Peyer's patch (tissue), 4 donors: ENCODE results near the gene ADM5. TPM values are rescaled to one million over a fixed set of nuclear protein-coding genes. Genes with fewer than 3 reads are reported as not detected.

Source experiments
- DNase-seq, 3 donors: peaks; one replicate each; pipeline ENCODE4 v3.0.0-alpha.2; 2017 to 2019
- H3K27ac ChIP-seq, 4 donors: fragments of 200-600 bp; sonication (generic); one replicate each; pipeline ENCODE4 v1.5.1; 2016 to 2019
- H3K27me3 ChIP-seq, 2 donors: fragments of 200-600 bp; sonication (generic); one replicate each; pipeline ENCODE4 v1.5.1; 2019
- H3K36me3 ChIP-seq, 3 donors: fragments of 200-600 bp; sonication (generic); one replicate each; pipeline ENCODE4 v1.5.1; 2016 to 2019
- H3K4me1 ChIP-seq, 4 donors: fragments of 200-600 bp; sonication (generic); one replicate each; pipeline ENCODE4 v1.5.1; 2016 to 2019
- H3K4me3 ChIP-seq, 4 donors: fragments of 200-600 bp; sonication (generic); 1 replicate in 3 of 4; 2 replicates in 1 of 4; pipeline ENCODE4 v1.5.1; 2016 to 2019; ENCODE audit warnings: mild to moderate bottlenecking in 1 of 4
- H3K9me3 ChIP-seq, 4 donors: fragments of 200-600 bp; sonication (generic); one replicate each; pipeline ENCODE4 v1.5.1; 2016 to 2019; ENCODE audit warnings: mild to moderate bottlenecking in 1 of 4
- CTCF ChIP-seq, 6 experiments: fragments of 450-650 bp in 4 of 6; fragments of 200-600 bp in 2 of 6; sonication (generic) in 1 of 6; IDR thresholded peaks; one replicate each; pipeline ENCODE4 v1.5.1; 2017 to 2019; ENCODE audit warnings: antibody characterized with exemption in 6 of 6, mild to moderate bottlenecking in 3 of 6, moderate library complexity in 1 of 6
- POLR2A ChIP-seq, 2 donors: fragments of 450-650 bp; IDR thresholded peaks; one replicate each; pipeline ENCODE4 v1.5.1; 2017; ENCODE audit warnings: antibody characterized with exemption in 2 of 2, mild to moderate bottlenecking in 2 of 2, moderate library complexity in 2 of 2
- total RNA-seq, 4 donors: library from RNA; depleted of rRNA; stranded (reverse); fragments of >200 nt; gene quantifications; one replicate each; pipeline ENCODE4 v1.1.0, GENCODE V29; 2016

ADM5 gene
- total RNA-seq, 4 donors from 2014 or later, result 4.4 to 9.1 TPM; not detected in 2

- Histone ChIP-seq H3K9me3 (no peaks in the 10 kb centered on the region), H3K27me3 (peaks cover 0 to 15% of the 10 kb centered on the region in 2 donors), H3K27ac (no peak overlapping the region), H3K36me3 (peaks cover 0 to 53% (median 0%) of the 10 kb centered on the region in 3 donors), H3K4me1 (peaks cover 0 to 29% (median 14%) of the 10 kb centered on the region in 4 donors), H3K4me3 (no peak overlapping the region)
- DNase-seq, result no peak
- TF ChIP-seq POLR2A (IDR thresholded peaks at IDR 0.05), result no peak
- TF ChIP-seq CTCF (IDR thresholded peaks at IDR 0.05), result no peak
These were observed 1.7 kb upstream of the ADM5 start for GRCh38 chr19:49687566-49688316.

GRCh38 chr19:49688531-49689132 lies 762 bp upstream of the ADM5 start:
- peak overlapping the region in 1 of 4 donors; percentile 46 for H3K4me3 ChIP-seq
- no peaks in the 10 kb centered on the region for H3K9me3 ChIP-seq
- no peak for TF ChIP-seq CTCF (IDR thresholded peaks at IDR 0.05)
- no peak for TF ChIP-seq POLR2A (IDR thresholded peaks at IDR 0.05)
- peaks cover 0 to 29% (median 14%) of the 10 kb centered on the region in 4 donors for H3K4me1 ChIP-seq
- H3K27me3 ChIP-seq, result peaks cover 0 to 15% of the 10 kb centered on the region in 2 donors
- H3K27ac ChIP-seq, result no peak overlapping the region
- DNase-seq, result no peak
- H3K36me3 ChIP-seq, result peaks cover 0 to 44% (median 0%) of the 10 kb centered on the region in 3 donors

GRCh38 chr19:49690079-49690655 lies 773 bp downstream of the ADM5 start:
- DNase-seq, result no peak
- H3K27me3 ChIP-seq, result peaks cover 0 to 15% of the 10 kb centered on the region in 2 donors
- no peak for TF ChIP-seq POLR2A (IDR thresholded peaks at IDR 0.05)
- TF ChIP-seq CTCF (IDR thresholded peaks at IDR 0.05), result peak in 1 of 6 experiments; percentile 0
- H3K27ac ChIP-seq, result peak overlapping the region in 3 of 4 donors; percentile 9 to 46 (median 31)
- no peaks in the 10 kb centered on the region for H3K9me3 ChIP-seq
- H3K4me3 ChIP-seq, result peak overlapping the region; percentile 29 to 47 (median 40)
- peaks cover 0 to 29% (median 14%) of the 10 kb centered on the region in 4 donors for H3K4me1 ChIP-seq
- peaks cover 0 to 31% (median 0%) of the 10 kb centered on the region in 3 donors for H3K36me3 ChIP-seq

GRCh38 chr19:49690656-49691242 lies 1.4 kb downstream of the ADM5 start, which contains the start of gene CPT1C:
TSS of gene CPT1C (plus strand) at chr19:49691116. CDS start at chr19:49692253, 1,137 bp downstream.
- peak; percentile 45 to 80 (median 74) for DNase-seq
- Histone ChIP-seq H3K9me3 (no peaks in the 10 kb centered on the region), H3K27ac (peak within 1 kb of the TSS in 3 of 4 donors; percentile 9 to 46 (median 31)), H3K36me3 (peaks cover 0 to 25% (median 0%) of the 10 kb centered on the region in 3 donors), H3K4me3 (peak within 1 kb of the TSS; percentile 29 to 47 (median 40)), H3K27me3 (peaks cover 0 to 15% of the 10 kb centered on the region in 2 donors), H3K4me1 (peaks cover 0 to 29% (median 14%) of the 10 kb centered on the region in 4 donors)
- TF ChIP-seq POLR2A (IDR thresholded peaks at IDR 0.05) (no peak), CTCF (IDR thresholded peaks at IDR 0.05) (no peak)
